Measurements from ENCODE around the gene GH1. TPM values are rescaled to one million over a fixed set of nuclear protein-coding genes. Genes with fewer than 3 reads are reported as not detected.

The GH1 gene
- total and polyA plus RNA-seq, 4 donors: 5.5 TPM; not detected in 3

DNA sequence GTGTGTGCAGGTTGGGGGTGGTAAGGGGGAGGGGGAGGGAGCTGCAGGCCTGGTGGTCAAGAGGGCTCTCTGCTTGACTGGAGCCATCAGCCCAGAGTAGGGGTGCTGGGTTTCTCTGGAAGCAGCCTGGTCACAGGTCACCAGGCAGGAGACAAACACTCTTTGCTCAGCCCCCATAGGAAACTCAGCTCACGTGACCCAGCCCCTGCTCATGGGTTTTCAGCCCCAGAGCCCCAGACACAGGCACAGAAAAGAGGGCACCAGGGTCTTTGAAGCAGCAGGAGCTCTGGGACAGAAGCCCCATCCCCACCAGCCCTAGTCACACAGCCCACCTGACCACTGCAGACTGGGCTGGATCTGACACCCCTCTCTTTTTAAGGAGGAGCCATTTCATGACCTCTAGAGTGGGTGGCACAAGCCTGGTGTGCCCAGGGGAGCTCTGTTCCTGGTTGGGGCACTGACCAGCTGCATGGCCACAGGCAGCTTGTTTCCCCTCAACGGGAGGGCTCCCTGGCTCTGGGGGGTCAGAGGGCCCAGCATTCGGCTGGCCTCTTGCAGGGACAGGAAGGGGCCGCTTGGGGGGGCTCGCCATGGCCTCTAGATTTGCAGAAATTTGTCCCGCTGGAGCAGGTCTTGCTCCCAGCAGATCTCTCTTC is 27.3 kb upstream of the GH1 start:
- peaks cover 6% of the 10 kb centered on the region for H3K4me1 ChIP-seq (ENCODE audit: control insufficient read depth, insufficient read depth, low read length)
- H3K36me3 ChIP-seq (ENCODE audit: control insufficient read depth, insufficient read depth, low read length): no peaks in the 10 kb centered on the region
- H3K4me3 ChIP-seq (ENCODE audit: low read depth, low read length): no peak overlapping the region
- no peak overlapping the region for H3K27ac ChIP-seq (ENCODE audit: low read depth, low read length)
- DNase-seq (ENCODE audit: low read depth in 4 of 6, low spot score in 6 of 6): no peak
- H3K9me3 ChIP-seq (ENCODE audit: control insufficient read depth, insufficient read depth, low read length): no peaks in the 10 kb centered on the region
- H3K27me3 ChIP-seq (ENCODE audit: control insufficient read depth, insufficient read depth, low read length): no peaks in the 10 kb centered on the region
- 69% methylated on average over 6 of the region's 6 CpGs for WGBS (ENCODE audit: insufficient coverage)

- no peaks in the 10 kb centered on the region for H3K27me3 ChIP-seq (ENCODE audit: control insufficient read depth, insufficient read depth, low read length)
- H3K9me3 ChIP-seq (ENCODE audit: control insufficient read depth, insufficient read depth, low read length): no peaks in the 10 kb centered on the region
- H3K4me3 ChIP-seq (ENCODE audit: low read depth, low read length): no peak overlapping the region
- peaks cover 6% of the 10 kb centered on the region for H3K4me1 ChIP-seq (ENCODE audit: control insufficient read depth, insufficient read depth, low read length)
- no peak for DNase-seq (ENCODE audit: low read depth in 4 of 6, low spot score in 6 of 6)
- WGBS (ENCODE audit: insufficient coverage): 94% methylated on average over 13 of the region's 24 CpGs
- no peaks in the 10 kb centered on the region for H3K36me3 ChIP-seq (ENCODE audit: control insufficient read depth, insufficient read depth, low read length)
- no peak overlapping the region for H3K27ac ChIP-seq (ENCODE audit: low read depth, low read length)
These were observed 26.3 kb upstream of the GH1 start for GRCh38 chr17:63944736-63945499.

DNA sequence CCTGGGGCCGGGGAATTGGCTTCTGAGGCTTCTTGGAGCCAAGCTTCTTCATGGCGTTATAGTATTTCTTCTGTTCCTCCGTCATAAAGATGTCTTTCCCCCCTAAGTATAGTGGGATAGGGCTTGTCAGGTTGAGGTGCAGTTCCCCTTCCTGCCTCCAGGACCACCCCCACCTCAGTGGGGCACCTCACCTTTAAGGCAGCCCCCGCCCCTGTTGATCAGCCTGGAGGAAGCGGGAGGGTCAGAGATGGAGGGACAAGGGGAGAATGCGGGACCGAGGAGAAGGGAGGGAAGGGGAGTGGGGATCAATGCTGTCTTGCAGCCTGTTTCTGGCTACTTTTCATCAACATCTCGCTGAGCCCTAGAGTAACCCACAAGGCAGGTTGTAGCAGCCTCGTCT is 25.1 kb upstream of the GH1 start:
- Histone ChIP-seq H3K27me3 (ENCODE audit: control insufficient read depth, insufficient read depth, low read length) (no peaks in the 10 kb centered on the region), H3K9me3 (ENCODE audit: control insufficient read depth, insufficient read depth, low read length) (no peaks in the 10 kb centered on the region), H3K36me3 (ENCODE audit: control insufficient read depth, insufficient read depth, low read length) (no peaks in the 10 kb centered on the region), H3K4me3 (ENCODE audit: low read depth, low read length) (no peak overlapping the region), H3K27ac (ENCODE audit: low read depth, low read length) (no peak overlapping the region), H3K4me1 (ENCODE audit: control insufficient read depth, insufficient read depth, low read length) (peaks cover 6% of the 10 kb centered on the region)
- DNase-seq (ENCODE audit: low read depth in 4 of 6, low spot score in 6 of 6): no peak
- 76% methylated on average over 2 of the region's 9 CpGs for WGBS (ENCODE audit: insufficient coverage)

DNA sequence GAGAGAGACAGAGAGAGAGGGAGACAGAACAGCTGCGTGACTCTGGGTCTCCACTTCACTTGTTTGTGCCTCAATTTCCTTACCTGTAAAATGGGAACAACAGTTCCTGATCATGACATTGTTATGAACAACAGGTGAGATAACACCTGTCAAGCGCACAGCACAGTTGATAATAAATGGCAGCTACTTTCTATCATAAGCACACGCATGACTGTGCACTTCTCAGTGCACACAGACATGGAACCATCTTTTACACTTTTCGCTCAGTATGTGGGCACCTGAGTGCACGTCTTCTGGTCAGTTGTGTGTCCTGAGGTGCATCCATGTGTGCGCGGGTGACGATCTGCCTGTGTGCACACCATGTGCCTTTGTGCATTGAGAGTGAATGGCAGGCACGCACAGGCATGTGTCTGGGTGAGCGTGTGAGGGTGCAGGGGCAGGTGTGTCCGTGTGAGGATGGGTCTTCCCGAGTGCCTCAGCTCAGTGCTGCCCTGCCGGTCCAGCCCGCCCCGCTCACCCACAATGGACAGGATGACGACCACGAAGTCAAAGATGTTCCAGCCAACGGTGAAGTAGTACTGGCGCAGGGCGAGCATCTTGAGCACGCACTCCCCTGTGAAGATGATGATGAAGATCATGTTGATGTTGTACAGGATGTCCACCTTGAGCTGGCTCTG is 23.8 kb upstream of the GH1 start:
- Histone ChIP-seq H3K9me3 (ENCODE audit: control insufficient read depth, insufficient read depth, low read length) (no peaks in the 10 kb centered on the region), H3K4me1 (ENCODE audit: control insufficient read depth, insufficient read depth, low read length) (peaks cover 6% of the 10 kb centered on the region), H3K4me3 (ENCODE audit: low read depth, low read length) (no peak overlapping the region), H3K27me3 (ENCODE audit: control insufficient read depth, insufficient read depth, low read length) (no peaks in the 10 kb centered on the region), H3K27ac (ENCODE audit: low read depth, low read length) (no peak overlapping the region), H3K36me3 (ENCODE audit: control insufficient read depth, insufficient read depth, low read length) (no peaks in the 10 kb centered on the region)
- no peak for DNase-seq (ENCODE audit: low read depth in 4 of 6, low spot score in 6 of 6)
- WGBS (ENCODE audit: insufficient coverage): 94% methylated on average over 16 of the region's 21 CpGs

DNA sequence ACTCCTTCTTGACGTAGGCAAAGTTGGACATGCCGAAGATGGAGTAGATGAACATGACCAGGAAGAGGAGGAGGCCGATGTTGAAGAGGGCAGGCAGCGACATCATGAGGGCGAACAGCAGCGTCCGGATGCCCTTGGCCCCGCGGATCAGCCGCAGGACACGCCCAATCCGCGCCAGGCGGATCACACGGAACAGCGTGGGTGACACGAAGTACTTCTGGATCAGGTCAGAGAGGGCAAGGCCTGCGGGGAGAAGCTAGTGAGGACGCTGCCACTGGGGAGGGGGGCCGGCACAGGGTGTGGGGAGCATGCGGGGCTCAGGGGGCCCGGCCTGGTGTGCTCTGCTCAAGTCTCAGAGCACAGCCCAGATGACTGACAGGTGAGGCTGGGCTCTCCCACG is 23.1 kb upstream of the GH1 start:
- Histone ChIP-seq H3K27me3 (ENCODE audit: control insufficient read depth, insufficient read depth, low read length) (no peaks in the 10 kb centered on the region), H3K36me3 (ENCODE audit: control insufficient read depth, insufficient read depth, low read length) (no peaks in the 10 kb centered on the region), H3K4me1 (ENCODE audit: control insufficient read depth, insufficient read depth, low read length) (peaks cover 4% of the 10 kb centered on the region), H3K27ac (ENCODE audit: low read depth, low read length) (no peak overlapping the region), H3K9me3 (ENCODE audit: control insufficient read depth, insufficient read depth, low read length) (no peaks in the 10 kb centered on the region), H3K4me3 (ENCODE audit: low read depth, low read length) (no peak overlapping the region)
- 93% methylated on average over 23 of the region's 23 CpGs for WGBS (ENCODE audit: insufficient coverage)
- no peak for DNase-seq (ENCODE audit: low read depth in 4 of 6, low spot score in 6 of 6)

- Histone ChIP-seq H3K4me3 (ENCODE audit: low read depth, low read length) (no peak overlapping the region), H3K9me3 (ENCODE audit: control insufficient read depth, insufficient read depth, low read length) (no peaks in the 10 kb centered on the region), H3K27me3 (ENCODE audit: control insufficient read depth, insufficient read depth, low read length) (no peaks in the 10 kb centered on the region), H3K4me1 (ENCODE audit: control insufficient read depth, insufficient read depth, low read length) (no peaks in the 10 kb centered on the region), H3K27ac (ENCODE audit: low read depth, low read length) (no peak overlapping the region), H3K36me3 (ENCODE audit: control insufficient read depth, insufficient read depth, low read length) (no peaks in the 10 kb centered on the region)
- 95% methylated on average over 12 of the region's 12 CpGs for WGBS (ENCODE audit: insufficient coverage)
- no peak for DNase-seq (ENCODE audit: low read depth in 4 of 6, low spot score in 6 of 6)
These were observed 22.5 kb upstream of the GH1 start for GRCh38 chr17:63941162-63941561.

GRCh38 chr17:63940584-63940983 is 21.9 kb upstream of the GH1 start:
- no peak for DNase-seq (ENCODE audit: low read depth in 4 of 6, low spot score in 6 of 6)
- 87% methylated on average over 14 of the region's 14 CpGs for WGBS (ENCODE audit: insufficient coverage)
- Histone ChIP-seq H3K4me1 (ENCODE audit: control insufficient read depth, insufficient read depth, low read length) (no peaks in the 10 kb centered on the region), H3K4me3 (ENCODE audit: low read depth, low read length) (no peak overlapping the region), H3K9me3 (ENCODE audit: control insufficient read depth, insufficient read depth, low read length) (no peaks in the 10 kb centered on the region), H3K27ac (ENCODE audit: low read depth, low read length) (no peak overlapping the region), H3K27me3 (ENCODE audit: control insufficient read depth, insufficient read depth, low read length) (no peaks in the 10 kb centered on the region), H3K36me3 (ENCODE audit: control insufficient read depth, insufficient read depth, low read length) (no peaks in the 10 kb centered on the region)

GRCh38 chr17:63939884-63940283 is 21.2 kb upstream of the GH1 start:
- no peak for DNase-seq (ENCODE audit: low read depth in 4 of 6, low spot score in 6 of 6)
- H3K27ac ChIP-seq (ENCODE audit: low read depth, low read length): no peak overlapping the region
- H3K27me3 ChIP-seq (ENCODE audit: control insufficient read depth, insufficient read depth, low read length): no peaks in the 10 kb centered on the region
- H3K36me3 ChIP-seq (ENCODE audit: control insufficient read depth, insufficient read depth, low read length): no peaks in the 10 kb centered on the region
- no peaks in the 10 kb centered on the region for H3K4me1 ChIP-seq (ENCODE audit: control insufficient read depth, insufficient read depth, low read length)
- no peak overlapping the region for H3K4me3 ChIP-seq (ENCODE audit: low read depth, low read length)
- H3K9me3 ChIP-seq (ENCODE audit: control insufficient read depth, insufficient read depth, low read length): no peaks in the 10 kb centered on the region
- 87% methylated on average over 5 of the region's 6 CpGs for WGBS (ENCODE audit: insufficient coverage)

GRCh38 chr17:63939401-63939800 is 20.8 kb upstream of the GH1 start:
- no peaks in the 10 kb centered on the region for H3K27me3 ChIP-seq (ENCODE audit: control insufficient read depth, insufficient read depth, low read length)
- DNase-seq (ENCODE audit: low read depth in 4 of 6, low spot score in 6 of 6): no peak
- no peak overlapping the region for H3K4me3 ChIP-seq (ENCODE audit: low read depth, low read length)
- no peaks in the 10 kb centered on the region for H3K36me3 ChIP-seq (ENCODE audit: control insufficient read depth, insufficient read depth, low read length)
- no peaks in the 10 kb centered on the region for H3K9me3 ChIP-seq (ENCODE audit: control insufficient read depth, insufficient read depth, low read length)
- no peak overlapping the region for H3K27ac ChIP-seq (ENCODE audit: low read depth, low read length)
- WGBS (ENCODE audit: insufficient coverage): 95% methylated on average over 9 of the region's 9 CpGs
- peaks cover 3% of the 10 kb centered on the region for H3K4me1 ChIP-seq (ENCODE audit: control insufficient read depth, insufficient read depth, low read length)

Data from spinal cord (tissue), 10 donors.